ENCODE measurements around the gene SNX19. TPM values are rescaled to one million over a fixed set of nuclear protein-coding genes. Genes with fewer than 3 reads are reported as not detected.

SNX19 gene
- total RNA-seq = 129 and 149 TPM in 2 replicates

GRCh38 chr11:130916238-130916855, at the start of gene SNX19:
Gene SNX19, minus strand, starts transcription at chr11:130916479. Its CDS starts 540 bp downstream, at chr11:130915939.

Measured in hair follicle dermal papilla cell (primary cell).